Femur (tissue), 1 donor: Measurements from ENCODE around the gene KIAA1328.
"Not testable (repeated sequence)": the region's sequence is repeated elsewhere in the genome, so short reads cannot be mapped to it uniquely, and the experiment has no call there.

Experiments
- DNase-seq: peaks from one replicate; pipeline ENCODE4 v3.0.0-alpha.2; 2017

The KIAA1328 gene

GRCh38 chr18:36826556-36826955 lies 2.4 kb upstream of the KIAA1328 start:
- DNase-seq, result no peak

- DNase-seq, result no peak
Measured at GRCh38 chr18:36828157-36828629, 734 bp upstream of the KIAA1328 start.

- no peak for DNase-seq
Measured at GRCh38 chr18:36829362-36830157, 633 bp downstream of the KIAA1328 start.

- no peak for DNase-seq
Measured at GRCh38 chr18:36830158-36830495, 1.2 kb downstream of the KIAA1328 start.

- DNase-seq, result no peak
Measured at GRCh38 chr18:36831139-36831538, 2.2 kb downstream of the KIAA1328 start.

GRCh38 chr18:36833120-36833519 lies 4.2 kb downstream of the KIAA1328 start:
- DNase-seq, result no peak

- no peak for DNase-seq
Measured at GRCh38 chr18:36835927-36836326, 7.0 kb downstream of the KIAA1328 start.

- no peak for DNase-seq
Measured at GRCh38 chr18:36839835-36840234, 10.9 kb downstream of the KIAA1328 start.

- no peak for DNase-seq
Measured at GRCh38 chr18:36843199-36843598, 14.3 kb downstream of the KIAA1328 start.

- DNase-seq, result no peak
Measured at GRCh38 chr18:36843784-36844183, 14.9 kb downstream of the KIAA1328 start.

- no peak for DNase-seq
Measured at GRCh38 chr18:36848609-36849008, 19.7 kb downstream of the KIAA1328 start.

- no peak for DNase-seq
Measured at GRCh38 chr18:36849288-36850006, 20.5 kb downstream of the KIAA1328 start.

- DNase-seq, result no peak
Measured at GRCh38 chr18:36850527-36851201, 21.7 kb downstream of the KIAA1328 start.

GRCh38 chr18:36851202-36851590 lies 22.3 kb downstream of the KIAA1328 start:
- no peak for DNase-seq

GRCh38 chr18:36856815-36857214 lies 27.9 kb downstream of the KIAA1328 start:
- no peak for DNase-seq

- no peak for DNase-seq
Measured at GRCh38 chr18:36862182-36862581, 33.3 kb downstream of the KIAA1328 start.

GRCh38 chr18:36867056-36867455 lies 38.1 kb downstream of the KIAA1328 start:
- no peak for DNase-seq

GRCh38 chr18:36871801-36872200 lies 42.9 kb downstream of the KIAA1328 start:
- DNase-seq, result no peak

- DNase-seq, result no peak
Measured at GRCh38 chr18:36872329-36872728, 43.4 kb downstream of the KIAA1328 start.

GRCh38 chr18:36873826-36874225 lies 44.9 kb downstream of the KIAA1328 start:
- DNase-seq, result not testable (repeated sequence)

- not testable (repeated sequence) for DNase-seq
Measured at GRCh38 chr18:36879796-36880195, 50.9 kb downstream of the KIAA1328 start.

GRCh38 chr18:36885981-36886380 lies 57.1 kb downstream of the KIAA1328 start:
- DNase-seq, result no peak

GRCh38 chr18:36887114-36887513 lies 58.2 kb downstream of the KIAA1328 start:
- DNase-seq, result no peak

GRCh38 chr18:36887864-36888263 lies 58.9 kb downstream of the KIAA1328 start:
- DNase-seq, result no peak
